Fibroblast of lung (primary cell): ENCODE measurements around the gene PAX2. TPM values are rescaled to one million over a fixed set of nuclear protein-coding genes. Genes with fewer than 3 reads are reported as not detected.
A peak's percentile ranks its signal among the peaks of the same experiment; 100 is the strongest.

ENCODE experiments used
- DNase-seq, 2 donors: peaks; one replicate each; pipeline versions ENCODE4 v3.0.0 to v3.0.0-alpha.2; 2010; ENCODE audit warnings: low read depth in 2 of 2
- H2AFZ ChIP-seq: 2 replicates; pipeline ENCODE4 v1.5.1; 2012; ENCODE audit warnings: low read length, control low read depth, inconsistent platforms
- H3K27ac ChIP-seq: 2 replicates; pipeline ENCODE4 v1.5.1; 2011; ENCODE audit warnings: low read length, control low read depth; ENCODE audit not compliant: insufficient read depth
- H3K27me3 ChIP-seq: 2 replicates; pipeline ENCODE4 v1.5.1; 2011; ENCODE audit warnings: mild to moderate bottlenecking, low read length; ENCODE audit not compliant: control insufficient read depth, insufficient read depth
- H3K36me3 ChIP-seq: 2 replicates; pipeline ENCODE4 v1.5.1; 2011; ENCODE audit warnings: low read length; ENCODE audit not compliant: control insufficient read depth, insufficient read depth
- H3K4me1 ChIP-seq: 2 replicates; pipeline ENCODE4 v1.5.1; 2011; ENCODE audit warnings: low read length; ENCODE audit not compliant: control insufficient read depth, insufficient read depth; ENCODE audit errors: extremely low read depth
- H3K4me2 ChIP-seq: 2 replicates; pipeline ENCODE4 v1.5.1; 2011; ENCODE audit warnings: low read length, control low read depth; ENCODE audit not compliant: insufficient read depth; ENCODE audit errors: extremely low read depth
- H3K4me3 ChIP-seq, 4 experiments: fragments of 200-600 bp in 1 of 4; sonication (generic) in 1 of 4; replicated peaks in 1 of 4; 2 replicates each; pipeline ENCODE4 v1.5.1; 2011 to 2016; ENCODE audit warnings: low read length in 4 of 4, low read depth in 3 of 4, mild to moderate bottlenecking in 3 of 4, control low read depth in 2 of 4, inconsistent platforms in 1 of 4, mixed read lengths in 1 of 4; ENCODE audit not compliant: insufficient read depth in 1 of 4; ENCODE audit errors: control extremely low read depth in 1 of 4
- H3K79me2 ChIP-seq: 2 replicates; pipeline ENCODE4 v1.5.1; 2012; ENCODE audit warnings: mild to moderate bottlenecking, low read length, inconsistent platforms; ENCODE audit not compliant: control insufficient read depth, insufficient read depth
- H3K9ac ChIP-seq: 2 replicates; pipeline ENCODE4 v1.5.1; 2011; ENCODE audit warnings: mild to moderate bottlenecking, low read length, control low read depth; ENCODE audit not compliant: insufficient read depth
- H3K9me3 ChIP-seq: 2 replicates; pipeline ENCODE4 v1.5.1; 2012; ENCODE audit warnings: low read depth, low read length; ENCODE audit not compliant: control insufficient read depth, insufficient read depth
- H4K20me1 ChIP-seq: 2 replicates; pipeline ENCODE4 v1.5.1; 2011; ENCODE audit warnings: low read length; ENCODE audit not compliant: control insufficient read depth, insufficient read depth; ENCODE audit errors: extremely low read depth
- CTCF ChIP-seq, 2 donors: IDR thresholded peaks in 1 of 2; conservative IDR thresholded peaks in 1 of 2; 1 replicate in 1 of 2; 2 replicates in 1 of 2; pipeline ENCODE4 v1.5.1; 2011 to 2012; ENCODE audit warnings: low read length in 2 of 2, control low read depth in 1 of 2, inconsistent platforms in 1 of 2, low read depth in 1 of 2, mild to moderate bottlenecking in 1 of 2
- EZH2 ChIP-seq: IDR thresholded peaks from 2 replicates; pipeline ENCODE4 v1.5.1; 2012; ENCODE audit warnings: low read length, control low read depth, mild to moderate bottlenecking; ENCODE audit errors: missing control alignments
- polyA plus RNA-seq, 2 donors: library from polyadenylated mRNA; depleted of rRNA in 1 of 2; stranded (reverse) in 1 of 2; unstranded in 1 of 2; fragments of >200 nt; gene quantifications; 2 replicates each; pipeline ENCODE4 v1.2.1, GENCODE V29; 2011 to 2012; ENCODE audit warnings: missing spikeins in 1 of 2
- total RNA-seq: library from RNA; depleted of rRNA; stranded (reverse); fragments of >200 nt; gene quantifications from 2 replicates; pipeline ENCODE4 v1.2.1, GENCODE V29; 2014

Gene PAX2
- total and polyA plus RNA-seq, 2 donors (not counting 1 experiment from before 2014, with no cell fraction given) = not detected

GRCh38 chr10:100727808-100728207, 17.6 kb upstream of the PAX2 start:
- Histone ChIP-seq H3K27me3 (peaks cover 66% of the 10 kb centered on the region), H3K9me3 (no peaks in the 10 kb centered on the region), H3K4me2 (no peak overlapping the region), H2AFZ (no peak overlapping the region), H3K27ac (no peak overlapping the region), H3K4me1 (no peaks in the 10 kb centered on the region), H3K4me3 (no peak overlapping the region), H3K9ac (no peak overlapping the region), H3K79me2 (no peaks in the 10 kb centered on the region), H3K36me3 (no peaks in the 10 kb centered on the region), H4K20me1 (no peaks in the 10 kb centered on the region)
- TF ChIP-seq EZH2 (no peak), CTCF (conservative IDR thresholded peaks at IDR 0.05 in 1 of 2, IDR thresholded peaks at IDR 0.05 in 1 of 2; ENCODE audit: low read depth in 1 of 2, low read length in 2 of 2) (no peak)
- DNase-seq = no peak

- Histone ChIP-seq H3K27me3 (peaks cover 73% of the 10 kb centered on the region), H3K9me3 (no peaks in the 10 kb centered on the region), H3K4me3 (no peak overlapping the region), H2AFZ (no peak overlapping the region), H3K9ac (no peak overlapping the region), H3K4me1 (no peaks in the 10 kb centered on the region), H4K20me1 (no peaks in the 10 kb centered on the region), H3K36me3 (no peaks in the 10 kb centered on the region), H3K27ac (no peak overlapping the region), H3K4me2 (no peak overlapping the region), H3K79me2 (no peaks in the 10 kb centered on the region)
- peak; percentile 75 for TF ChIP-seq EZH2
- peak; percentile 5 to 33 for TF ChIP-seq CTCF (conservative IDR thresholded peaks at IDR 0.05 in 1 of 2, IDR thresholded peaks at IDR 0.05 in 1 of 2; ENCODE audit: low read depth in 1 of 2, low read length in 2 of 2)
- DNase-seq = peak; percentile 5 to 19
Measured at GRCh38 chr10:100728928-100729861, 16.2 kb upstream of the PAX2 start.

GRCh38 chr10:100729862-100730724, 15.3 kb upstream of the PAX2 start:
- Histone ChIP-seq H4K20me1 (no peaks in the 10 kb centered on the region), H3K27ac (no peak overlapping the region), H3K4me2 (no peak overlapping the region), H3K27me3 (peaks cover 75% of the 10 kb centered on the region), H2AFZ (no peak overlapping the region), H3K4me1 (no peaks in the 10 kb centered on the region), H3K9me3 (no peaks in the 10 kb centered on the region), H3K9ac (no peak overlapping the region), H3K4me3 (no peak overlapping the region), H3K36me3 (no peaks in the 10 kb centered on the region), H3K79me2 (no peaks in the 10 kb centered on the region)
- no peak for TF ChIP-seq CTCF (conservative IDR thresholded peaks at IDR 0.05 in 1 of 2, IDR thresholded peaks at IDR 0.05 in 1 of 2; ENCODE audit: low read depth in 1 of 2, low read length in 2 of 2)
- TF ChIP-seq EZH2 = no peak
- no peak for DNase-seq
